ENCODE measurements around the gene PALLD. TPM values are rescaled to one million over a fixed set of nuclear protein-coding genes. Genes with fewer than 3 reads are reported as not detected.

Gene PALLD
- total RNA-seq, 4 donors from 2014 or later, result 93.3 to 214 (median 174) TPM

DNA sequence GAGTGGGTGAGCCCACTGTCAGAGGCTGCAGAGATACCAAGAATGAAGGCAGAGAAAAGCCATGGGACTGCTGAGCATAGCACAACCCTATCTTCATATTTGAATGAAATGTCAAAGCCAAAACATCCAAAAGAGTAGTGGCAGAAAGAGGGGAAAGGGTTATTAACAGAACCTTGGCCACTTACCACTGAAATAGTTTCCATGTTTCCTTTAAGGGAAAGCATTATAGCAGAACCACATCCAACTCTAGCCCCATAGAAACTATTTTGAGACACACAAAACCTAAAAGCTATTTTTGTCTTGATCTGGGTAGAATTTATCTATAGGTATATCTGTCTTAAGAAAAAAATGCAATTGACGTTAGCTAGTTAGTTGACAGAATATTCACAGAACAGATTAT, 373.2 kb downstream of the PALLD start:
- DNase-seq (ENCODE audit: low spot score in 2 of 2), result no peak
- no peaks in the 10 kb centered on the region for H3K27me3 ChIP-seq
- no peaks in the 10 kb centered on the region for H3K36me3 ChIP-seq
- 85 to 90% methylated on average over 1 of the region's 1 CpG for WGBS, 2 donors
- H3K9me3 ChIP-seq, result no peaks in the 10 kb centered on the region
- H3K4me1 ChIP-seq, result peaks cover 0 to 75% (median 6%) of the 10 kb centered on the region in 4 donors
- no peak overlapping the region for H3K4me3 ChIP-seq
- TF ChIP-seq POLR2A (IDR thresholded peaks at IDR 0.05), result no peak
- no peak for TF ChIP-seq EP300 (IDR thresholded peaks at IDR 0.05)
- TF ChIP-seq, protein P1, sequence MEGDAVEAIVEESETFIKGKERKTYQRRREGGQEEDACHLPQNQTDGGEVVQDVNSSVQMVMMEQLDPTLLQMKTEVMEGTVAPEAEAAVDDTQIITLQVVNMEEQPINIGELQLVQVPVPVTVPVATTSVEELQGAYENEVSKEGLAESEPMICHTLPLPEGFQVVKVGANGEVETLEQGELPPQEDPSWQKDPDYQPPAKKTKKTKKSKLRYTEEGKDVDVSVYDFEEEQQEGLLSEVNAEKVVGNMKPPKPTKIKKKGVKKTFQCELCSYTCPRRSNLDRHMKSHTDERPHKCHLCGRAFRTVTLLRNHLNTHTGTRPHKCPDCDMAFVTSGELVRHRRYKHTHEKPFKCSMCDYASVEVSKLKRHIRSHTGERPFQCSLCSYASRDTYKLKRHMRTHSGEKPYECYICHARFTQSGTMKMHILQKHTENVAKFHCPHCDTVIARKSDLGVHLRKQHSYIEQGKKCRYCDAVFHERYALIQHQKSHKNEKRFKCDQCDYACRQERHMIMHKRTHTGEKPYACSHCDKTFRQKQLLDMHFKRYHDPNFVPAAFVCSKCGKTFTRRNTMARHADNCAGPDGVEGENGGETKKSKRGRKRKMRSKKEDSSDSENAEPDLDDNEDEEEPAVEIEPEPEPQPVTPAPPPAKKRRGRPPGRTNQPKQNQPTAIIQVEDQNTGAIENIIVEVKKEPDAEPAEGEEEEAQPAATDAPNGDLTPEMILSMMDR (IDR thresholded peaks at IDR 0.05), result no peak
- no peak overlapping the region for H3K27ac ChIP-seq

DNA sequence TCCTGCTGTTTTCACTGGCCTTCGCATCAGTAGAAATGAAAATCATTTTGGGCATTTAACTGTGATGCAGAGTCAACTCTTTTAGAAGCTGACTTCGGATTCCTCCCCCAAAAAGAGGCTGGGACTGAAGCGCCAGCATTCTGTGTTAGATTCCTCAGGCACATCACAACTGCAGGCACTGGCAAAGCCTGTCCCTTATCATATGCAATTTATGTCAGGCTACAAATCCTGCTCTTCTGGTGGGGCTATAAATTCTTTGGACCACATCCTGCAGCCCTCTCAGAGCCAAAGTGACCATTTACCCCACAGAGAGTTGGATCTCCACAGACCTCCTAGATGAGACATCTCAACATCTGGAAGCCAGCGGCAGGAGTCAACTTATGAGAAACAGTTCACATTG, 374.8 kb downstream of the PALLD start:
- TF ChIP-seq, protein P1 (IDR thresholded peaks at IDR 0.05), result no peak
- TF ChIP-seq EP300 (IDR thresholded peaks at IDR 0.05) (no peak), POLR2A (IDR thresholded peaks at IDR 0.05) (no peak)
- H3K9me3 ChIP-seq, result no peaks in the 10 kb centered on the region
- H3K4me1 ChIP-seq, result peaks cover 0 to 58% (median 5%) of the 10 kb centered on the region in 4 donors
- no peaks in the 10 kb centered on the region for H3K36me3 ChIP-seq
- peak overlapping the region in 2 of 4 donors; percentile 5 to 13 for H3K27ac ChIP-seq
- H3K4me3 ChIP-seq, result no peak overlapping the region
- peak in 1 of 2 donors; percentile 3 for DNase-seq (ENCODE audit: low spot score in 2 of 2)
- no peaks in the 10 kb centered on the region for H3K27me3 ChIP-seq
- 43 to 61% methylated on average over 4 of the region's 4 CpGs for WGBS, 2 donors

DNA sequence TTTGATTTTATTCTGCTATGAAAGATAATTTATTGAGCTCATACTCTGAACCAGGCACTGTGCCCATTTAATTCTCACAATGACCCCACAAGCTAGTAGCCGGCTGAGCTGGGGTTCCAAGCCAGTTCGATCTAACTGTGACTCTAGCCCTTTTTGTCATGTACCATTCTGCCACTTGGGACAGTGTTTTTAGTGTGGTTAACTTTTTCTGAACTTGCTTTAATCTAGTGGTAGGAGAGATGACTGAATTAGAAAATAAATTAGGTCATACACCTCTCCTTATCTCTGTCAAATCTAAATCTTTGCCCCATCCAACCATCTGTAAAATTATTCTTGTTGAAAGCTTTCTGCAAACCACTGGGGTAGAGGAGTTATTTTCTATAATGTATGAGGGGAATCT, 377.2 kb downstream of the PALLD start:
- H3K27ac ChIP-seq, result no peak overlapping the region
- peaks cover 0 to 6% (median 0%) of the 10 kb centered on the region in 3 donors for H3K36me3 ChIP-seq
- no peaks in the 10 kb centered on the region for H3K27me3 ChIP-seq
- no peaks in the 10 kb centered on the region for H3K9me3 ChIP-seq
- DNase-seq (ENCODE audit: low spot score in 2 of 2), result no peak
- TF ChIP-seq POLR2A (IDR thresholded peaks at IDR 0.05), result no peak
- TF ChIP-seq, protein P1 (IDR thresholded peaks at IDR 0.05), result no peak
- no peak for TF ChIP-seq EP300 (IDR thresholded peaks at IDR 0.05)
- H3K4me1 ChIP-seq, result peaks cover 0 to 52% (median 4%) of the 10 kb centered on the region in 4 donors
- 40 to 56% methylated on average over 2 of the region's 2 CpGs for WGBS, 2 donors
- no peak overlapping the region for H3K4me3 ChIP-seq

DNA sequence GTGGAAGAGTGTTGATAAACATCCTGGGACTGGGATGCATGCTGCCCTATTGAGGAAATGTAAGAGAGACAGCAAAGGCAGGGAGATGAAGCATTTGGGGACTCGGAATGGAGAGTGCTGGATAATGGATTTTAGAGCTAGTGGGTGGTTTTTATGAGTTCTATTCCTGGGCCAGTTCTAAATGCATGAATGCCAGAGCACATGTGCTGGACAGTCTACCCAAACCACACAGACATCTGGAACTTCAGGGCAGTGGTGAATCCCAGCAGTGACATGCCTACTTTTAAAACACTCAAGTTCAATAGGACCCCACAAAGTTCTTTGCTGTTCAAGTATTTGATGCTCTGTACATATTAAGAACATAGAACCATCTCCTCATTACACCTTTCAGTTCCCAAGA, 379.3 kb downstream of the PALLD start:
- TF ChIP-seq EP300 (IDR thresholded peaks at IDR 0.05) (no peak), POLR2A (IDR thresholded peaks at IDR 0.05) (no peak)
- TF ChIP-seq, protein P1 (IDR thresholded peaks at IDR 0.05), result no peak
- peak in 1 of 2 donors; percentile 2 for DNase-seq (ENCODE audit: low spot score in 2 of 2)
- Histone ChIP-seq H3K4me1 (peaks cover 0 to 56% (median 10%) of the 10 kb centered on the region in 4 donors), H3K4me3 (no peak overlapping the region), H3K36me3 (peaks cover 0 to 6% (median 0%) of the 10 kb centered on the region in 3 donors), H3K27ac (no peak overlapping the region), H3K9me3 (no peaks in the 10 kb centered on the region), H3K27me3 (no peaks in the 10 kb centered on the region)
- WGBS, 2 donors, result 63 to 69% methylated on average over 1 of the region's 1 CpG

DNA sequence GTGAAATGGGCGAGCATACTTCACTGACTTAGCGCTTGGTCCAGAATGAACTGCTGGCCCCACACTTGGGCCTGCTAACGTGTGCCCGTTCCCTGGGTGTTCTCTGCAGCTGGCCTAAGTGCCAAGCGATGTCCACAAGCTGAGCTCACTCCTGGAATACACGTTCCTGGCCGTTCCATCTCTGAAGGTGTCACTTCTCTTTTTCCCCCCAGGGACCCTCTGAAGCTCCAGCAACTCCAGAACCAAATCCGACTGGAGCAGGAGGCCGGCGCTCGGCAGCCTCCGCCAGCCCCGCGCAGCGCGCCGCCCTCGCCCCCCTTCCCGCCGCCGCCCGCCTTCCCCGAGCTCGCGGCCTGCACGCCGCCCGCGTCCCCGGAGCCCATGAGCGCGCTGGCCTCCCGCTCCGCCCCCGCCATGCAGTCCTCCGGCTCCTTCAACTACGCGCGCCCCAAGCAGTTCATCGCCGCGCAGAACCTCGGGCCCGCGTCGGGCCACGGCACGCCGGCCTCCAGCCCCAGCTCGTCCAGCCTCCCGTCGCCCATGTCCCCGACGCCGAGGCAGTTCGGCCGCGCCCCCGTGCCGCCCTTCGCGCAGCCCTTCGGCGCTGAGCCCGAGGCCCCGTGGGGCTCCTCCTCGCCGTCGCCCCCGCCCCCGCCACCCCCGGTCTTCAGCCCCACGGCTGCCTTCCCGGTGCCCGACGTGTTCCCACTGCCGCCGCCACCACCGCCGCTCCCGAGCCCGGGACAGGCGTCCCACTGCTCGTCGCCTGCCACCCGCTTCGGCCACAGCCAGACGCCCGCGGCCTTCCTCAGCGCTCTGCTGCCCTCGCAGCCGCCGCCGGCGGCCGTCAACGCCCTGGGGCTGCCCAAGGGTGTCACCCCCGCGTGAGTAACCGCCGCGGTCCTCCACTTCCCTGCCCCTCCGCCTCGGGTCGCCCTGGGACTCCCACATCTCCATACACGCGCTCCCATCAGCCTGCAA, 380.9 kb downstream of the PALLD start:
- Histone ChIP-seq H3K4me3 (peak overlapping the region; percentile 17 to 68 (median 52)), H3K36me3 (peaks cover 0 to 15% (median 0%) of the 10 kb centered on the region in 3 donors), H3K27ac (peak overlapping the region; percentile 50 to 93 (median 84)), H3K27me3 (no peaks in the 10 kb centered on the region), H3K9me3 (no peaks in the 10 kb centered on the region), H3K4me1 (peaks cover 0 to 55% (median 13%) of the 10 kb centered on the region in 4 donors)
- WGBS, 2 donors, result 16 to 30% methylated on average over 37 to 88 of the region's 108 CpGs
- TF ChIP-seq EP300 (IDR thresholded peaks at IDR 0.05) (no peak), POLR2A (IDR thresholded peaks at IDR 0.05) (peak in 1 of 2 donors; percentile 19)
- TF ChIP-seq, protein P1 (IDR thresholded peaks at IDR 0.05), result peak in 1 of 5 experiments; percentile 14
- peak; percentile 15 to 25 for DNase-seq (ENCODE audit: low spot score in 2 of 2)
